Measurements from ENCODE around the gene TMEM108.

TMEM108 gene

GRCh38 chr3:133296981-133297380 is 258.8 kb downstream of the TMEM108 start:
- no peak for DNase-seq (ENCODE audit: low read depth)
- TF ChIP-seq POLR2A (IDR thresholded peaks at IDR 0.05; ENCODE audit: extremely low read depth, insufficient read length) (no peak), MYC (IDR thresholded peaks at IDR 0.05; ENCODE audit: low read depth, low read length) (no peak), CTCF (IDR thresholded peaks at IDR 0.05; ENCODE audit: low read depth, low read length) (no peak)
- TF ChIP-seq, protein P1, sequence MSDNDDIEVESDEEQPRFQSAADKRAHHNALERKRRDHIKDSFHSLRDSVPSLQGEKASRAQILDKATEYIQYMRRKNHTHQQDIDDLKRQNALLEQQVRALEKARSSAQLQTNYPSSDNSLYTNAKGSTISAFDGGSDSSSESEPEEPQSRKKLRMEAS (IDR thresholded peaks at IDR 0.05; ENCODE audit: low read depth, low read length): no peak
- H3K4me3 ChIP-seq (ENCODE audit: low read depth, low read length): no peak overlapping the region

DNA sequence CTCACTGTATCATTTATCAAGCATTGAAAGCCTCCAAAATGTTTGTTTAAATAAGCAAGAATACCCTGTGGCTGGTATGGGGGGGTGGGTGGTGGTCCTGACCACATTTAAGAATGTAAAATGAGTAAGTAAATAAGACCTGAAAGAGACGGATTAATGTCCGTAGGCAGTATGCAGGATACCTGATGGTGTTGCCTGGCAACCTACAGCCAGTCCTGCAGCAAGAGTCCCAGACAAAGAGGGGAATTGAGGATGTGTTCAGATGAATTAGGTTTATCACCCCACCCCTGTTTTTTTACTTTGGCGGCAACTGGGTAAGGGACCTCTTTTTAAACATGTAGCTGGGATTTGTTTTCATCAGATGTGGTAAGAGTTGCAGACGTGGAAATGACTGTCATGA is 261.9 kb downstream of the TMEM108 start:
- no peak for DNase-seq (ENCODE audit: low read depth)
- H3K4me3 ChIP-seq (ENCODE audit: low read depth, low read length): no peak overlapping the region
- no peak for TF ChIP-seq MYC (IDR thresholded peaks at IDR 0.05; ENCODE audit: low read depth, low read length)
- TF ChIP-seq CTCF (IDR thresholded peaks at IDR 0.05; ENCODE audit: low read depth, low read length): no peak
- TF ChIP-seq, protein P1 (IDR thresholded peaks at IDR 0.05; ENCODE audit: low read depth, low read length): no peak
- TF ChIP-seq POLR2A (IDR thresholded peaks at IDR 0.05; ENCODE audit: extremely low read depth, insufficient read length): no peak

DNA sequence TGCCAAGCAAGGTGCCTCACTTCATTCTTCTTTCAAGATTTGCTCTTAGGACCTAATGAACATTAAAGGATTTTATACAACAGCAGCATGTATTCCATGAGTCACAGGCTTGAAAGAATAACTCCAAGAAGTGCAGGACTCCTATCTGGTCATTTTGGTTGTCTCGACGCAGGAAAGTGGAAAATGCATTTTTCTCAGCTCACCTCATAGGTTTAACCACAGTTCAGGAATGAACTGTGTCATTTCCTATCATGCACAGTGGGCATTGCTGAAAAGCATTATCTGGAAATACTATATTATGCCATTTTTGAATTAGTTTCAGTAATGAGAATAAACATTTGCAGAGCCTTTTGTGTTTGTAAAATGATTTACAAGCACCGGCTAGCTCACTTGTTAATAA is 263.0 kb downstream of the TMEM108 start:
- no peak for DNase-seq (ENCODE audit: low read depth)
- no peak overlapping the region for H3K4me3 ChIP-seq (ENCODE audit: low read depth, low read length)
- no peak for TF ChIP-seq CTCF (IDR thresholded peaks at IDR 0.05; ENCODE audit: low read depth, low read length)
- TF ChIP-seq MYC (IDR thresholded peaks at IDR 0.05; ENCODE audit: low read depth, low read length): no peak
- TF ChIP-seq POLR2A (IDR thresholded peaks at IDR 0.05; ENCODE audit: extremely low read depth, insufficient read length): no peak
- TF ChIP-seq, protein P1 (IDR thresholded peaks at IDR 0.05; ENCODE audit: low read depth, low read length): no peak

GRCh38 chr3:133301731-133302130 is 263.5 kb downstream of the TMEM108 start:
- no peak overlapping the region for H3K4me3 ChIP-seq (ENCODE audit: low read depth, low read length)
- no peak for DNase-seq (ENCODE audit: low read depth)
- no peak for TF ChIP-seq MYC (IDR thresholded peaks at IDR 0.05; ENCODE audit: low read depth, low read length)
- TF ChIP-seq POLR2A (IDR thresholded peaks at IDR 0.05; ENCODE audit: extremely low read depth, insufficient read length): no peak
- TF ChIP-seq, protein P1 (IDR thresholded peaks at IDR 0.05; ENCODE audit: low read depth, low read length): no peak
- TF ChIP-seq CTCF (IDR thresholded peaks at IDR 0.05; ENCODE audit: low read depth, low read length): no peak

DNA sequence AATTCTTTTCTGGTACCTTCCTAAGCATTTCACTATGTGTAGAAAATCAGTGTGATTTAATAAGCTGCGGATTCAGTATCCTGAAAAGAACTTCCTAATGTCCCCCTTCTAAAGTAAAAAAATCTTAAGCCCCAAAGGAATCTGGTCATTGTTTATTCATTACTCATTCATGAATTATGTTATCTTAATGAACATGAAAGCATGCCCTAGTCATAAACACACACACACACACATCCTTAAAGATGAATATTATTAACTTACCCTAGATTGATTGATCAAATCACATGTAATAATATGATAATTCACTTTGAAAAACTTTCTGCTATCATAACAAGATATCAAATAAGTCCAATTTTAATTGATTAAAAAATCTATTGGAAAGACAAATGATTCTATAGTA is 265.2 kb downstream of the TMEM108 start:
- H3K4me3 ChIP-seq (ENCODE audit: low read depth, low read length): no peak overlapping the region
- no peak for DNase-seq (ENCODE audit: low read depth)
- no peak for TF ChIP-seq CTCF (IDR thresholded peaks at IDR 0.05; ENCODE audit: low read depth, low read length)

- DNase-seq (ENCODE audit: low read depth): no peak
- TF ChIP-seq POLR2A (IDR thresholded peaks at IDR 0.05; ENCODE audit: extremely low read depth, insufficient read length): no peak
- TF ChIP-seq, protein P1 (IDR thresholded peaks at IDR 0.05; ENCODE audit: low read depth, low read length): no peak
- no peak overlapping the region for H3K4me3 ChIP-seq (ENCODE audit: low read depth, low read length)
Measured at GRCh38 chr3:133317866-133318265, 279.7 kb downstream of the TMEM108 start.

All from NB4 (cell line).